Prostate gland (tissue), 2 donors: Measurements from ENCODE around the gene UTP4.

Experiments used
- CTCF ChIP-seq, 4 experiments: fragments of 200-600 bp in 2 of 4; fragments of 450-650 bp in 2 of 4; sonication (generic) in 2 of 4; IDR thresholded peaks; 1 replicate in 3 of 4; 2 replicates in 1 of 4; pipeline ENCODE4 v1.5.1; 2016 to 2019; ENCODE audit warnings: antibody characterized with exemption in 4 of 4, mild to moderate bottlenecking in 2 of 4, moderate library complexity in 2 of 4
- POLR2A ChIP-seq: fragments of 450-650 bp; IDR thresholded peaks from one replicate; pipeline ENCODE4 v1.6.1; 2016; ENCODE audit warnings: antibody characterized with exemption, mild to moderate bottlenecking

GRCh38 chr16:69087161-69087581 lies 45.3 kb upstream of the UTP4 start:
- TF ChIP-seq POLR2A (no peak), CTCF (IDR thresholded peaks at IDR 0.05) (no peak)
